ENCODE data around the gene SLC17A3.

The SLC17A3 gene

DNA sequence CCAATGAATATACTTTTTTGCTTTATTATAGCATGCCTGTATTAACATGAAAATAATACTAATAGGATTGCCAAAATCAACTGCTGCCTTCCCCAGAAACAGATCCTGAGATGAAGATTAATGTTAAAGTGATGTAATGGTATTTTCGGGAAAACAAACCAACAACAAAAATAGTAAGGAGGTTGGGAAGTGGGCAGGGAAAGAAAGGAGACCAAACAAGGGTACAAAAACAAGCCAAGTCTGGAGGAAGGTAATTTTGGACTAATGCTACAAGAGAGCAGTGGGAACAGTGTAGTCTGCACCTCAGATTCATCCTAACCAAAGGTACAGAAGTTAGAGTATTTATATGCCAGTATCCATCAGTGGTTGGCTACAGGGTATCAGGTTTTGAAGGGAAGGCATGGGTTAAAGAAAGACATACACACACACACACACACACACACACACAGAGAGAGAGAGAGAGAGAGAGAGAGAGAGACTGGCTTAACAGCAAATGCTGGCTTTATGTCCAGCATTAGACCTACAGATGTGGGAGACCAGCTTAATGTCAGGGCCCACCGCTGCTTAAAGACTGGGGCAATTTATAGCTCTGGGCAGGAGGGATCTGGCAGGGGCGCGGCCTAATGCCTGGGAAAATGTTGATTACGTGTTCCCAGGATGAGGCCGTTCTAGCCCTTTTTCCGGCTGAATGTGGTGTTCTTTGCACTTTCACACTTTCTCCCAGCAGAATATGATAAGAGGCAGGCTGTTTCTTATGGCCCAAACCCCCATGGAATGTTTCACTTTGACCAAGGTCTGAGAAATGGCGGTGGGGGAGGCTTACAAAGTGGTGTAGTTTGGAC is 38.4 kb downstream of the SLC17A3 start:
- no peak for DNase-seq (ENCODE audit: low read depth)

DNA sequence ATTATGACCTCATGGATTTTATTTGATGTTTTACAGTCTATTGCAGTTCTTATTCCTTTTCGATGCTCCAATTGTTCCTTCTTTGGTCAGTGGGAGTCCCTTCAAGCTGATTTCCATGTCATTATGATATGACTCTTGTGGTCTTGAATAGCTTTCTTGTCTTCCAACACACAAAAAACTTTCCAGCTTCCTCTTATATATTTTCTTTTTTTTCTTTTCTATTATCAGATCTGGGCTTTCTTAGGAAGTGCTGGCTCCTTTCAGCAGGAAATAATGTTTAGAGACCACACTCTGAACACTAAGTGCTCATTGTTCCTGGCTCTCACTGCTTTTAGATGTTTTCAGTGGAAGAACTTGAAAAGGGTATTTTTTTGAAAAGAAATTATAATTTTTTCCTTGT is 39.1 kb downstream of the SLC17A3 start:
- no peak for DNase-seq (ENCODE audit: low read depth)

DNA sequence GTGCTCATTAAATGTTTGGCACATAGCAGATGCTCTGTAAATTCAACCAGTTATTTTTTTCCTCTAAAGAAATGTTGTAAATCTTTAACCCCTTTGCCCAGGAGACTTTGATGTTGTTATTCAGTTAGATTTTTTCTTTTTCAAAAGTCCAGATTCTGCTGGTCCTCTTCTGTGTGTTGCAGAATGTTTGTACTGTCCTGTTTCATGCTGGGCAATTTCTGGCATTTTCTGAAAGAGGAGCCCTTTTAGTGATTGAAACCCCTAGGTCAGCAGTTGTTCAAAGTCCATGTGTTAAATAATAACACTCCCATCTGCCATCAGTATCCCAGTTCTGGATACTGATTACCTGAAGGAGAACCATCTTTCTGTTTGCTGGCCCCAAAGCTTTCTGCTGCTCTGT is 40.9 kb downstream of the SLC17A3 start:
- DNase-seq (ENCODE audit: low read depth): no peak

DNA sequence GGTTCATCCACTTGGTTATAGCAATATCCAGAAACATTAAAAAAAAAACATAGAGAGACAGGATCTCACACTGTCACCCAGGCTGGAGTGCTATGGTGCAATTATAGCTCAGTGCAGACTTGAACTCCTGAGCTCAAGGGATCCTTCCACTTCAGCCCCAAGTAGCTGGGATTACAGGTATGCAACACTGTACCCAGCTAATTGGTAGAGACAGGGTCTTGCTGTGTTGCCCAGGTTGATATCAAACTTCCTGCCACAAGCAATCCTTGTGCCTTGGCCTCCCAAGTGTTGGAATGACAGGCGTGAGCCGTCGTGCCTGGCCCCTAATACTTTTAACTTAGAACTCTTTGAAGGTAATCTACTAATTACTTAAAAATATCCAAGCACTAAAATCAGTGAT is 41.4 kb downstream of the SLC17A3 start:
- DNase-seq (ENCODE audit: low read depth): no peak

DNA sequence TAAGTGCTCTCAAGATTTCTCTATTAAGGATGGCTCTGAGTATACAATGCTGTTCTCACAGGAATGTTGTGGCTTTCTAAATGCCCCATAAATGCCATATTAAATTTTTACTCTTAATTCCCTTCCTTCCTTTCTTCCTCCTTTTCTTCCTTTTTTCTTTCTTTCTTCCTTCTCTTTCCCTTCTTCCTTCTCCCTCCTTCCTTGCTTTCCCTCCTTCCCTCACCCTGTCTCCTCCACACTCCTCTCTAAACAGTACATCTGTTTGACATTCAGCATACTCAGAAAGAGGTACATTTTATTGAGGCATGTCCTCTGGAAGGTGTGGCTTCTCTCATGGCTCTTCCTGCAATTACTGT is 41.8 kb downstream of the SLC17A3 start:
- no peak for DNase-seq (ENCODE audit: low read depth)

DNA sequence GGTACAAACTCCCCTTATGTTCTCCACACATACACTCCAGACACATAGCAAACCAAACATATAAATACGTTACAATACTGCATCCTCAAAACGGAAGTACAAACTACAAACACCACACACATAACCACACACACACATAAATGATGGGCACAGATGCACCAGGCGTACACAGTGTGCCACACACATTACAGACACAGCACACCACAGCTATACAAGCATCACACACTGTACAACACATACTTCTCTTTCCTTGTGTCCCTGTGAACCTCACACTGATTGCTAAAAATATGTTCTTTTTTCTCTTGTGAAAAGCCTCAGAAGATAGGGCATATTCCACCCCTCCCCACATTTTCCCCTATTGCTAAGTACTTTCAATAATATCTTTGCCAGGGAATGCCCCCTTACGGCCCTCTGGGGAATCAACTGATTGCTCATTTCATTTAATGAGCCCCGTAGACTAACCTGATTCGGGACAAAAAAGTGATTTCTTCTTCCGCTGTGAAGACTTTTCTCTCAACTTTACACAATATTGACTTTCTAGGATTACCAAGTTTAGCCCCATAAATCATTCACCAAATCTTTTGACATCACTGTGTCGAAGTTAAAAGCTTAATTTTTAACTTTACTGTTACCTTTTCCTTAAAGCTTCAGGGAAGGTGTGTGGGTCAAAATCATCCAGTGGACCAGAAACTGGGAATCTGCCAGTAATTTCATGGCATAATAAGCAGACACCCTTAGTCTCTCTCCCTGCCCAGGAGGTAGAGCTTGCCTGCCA is 42.3 kb downstream of the SLC17A3 start, which contains the start of gene SLC17A1:
Gene SLC17A1, minus strand, starts transcription at position 521 of the 775 bp plus-strand sequence. CDS start 1,495 bp downstream, outside the sequence.
- DNase-seq (ENCODE audit: low read depth): no peak

DNA sequence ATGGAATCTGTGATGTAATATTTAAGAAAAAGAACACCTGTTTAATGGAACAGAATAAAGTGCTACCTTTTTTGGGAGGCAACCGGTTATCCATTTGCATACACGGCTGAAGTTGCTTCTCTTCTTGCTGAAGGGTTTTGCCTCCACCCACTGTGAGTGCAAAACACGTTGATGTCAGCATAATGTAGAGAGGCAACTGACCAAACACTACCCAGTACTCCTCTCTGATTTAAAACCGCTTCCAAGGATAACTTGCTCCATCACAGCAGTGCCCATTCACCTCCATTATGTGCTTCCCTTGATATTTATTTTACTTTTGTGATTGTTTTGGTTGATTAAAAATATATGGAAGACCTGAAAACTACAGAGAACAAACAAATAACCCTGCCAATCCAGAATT is 43.6 kb downstream of the SLC17A3 start:
- DNase-seq (ENCODE audit: low read depth): no peak

DNA sequence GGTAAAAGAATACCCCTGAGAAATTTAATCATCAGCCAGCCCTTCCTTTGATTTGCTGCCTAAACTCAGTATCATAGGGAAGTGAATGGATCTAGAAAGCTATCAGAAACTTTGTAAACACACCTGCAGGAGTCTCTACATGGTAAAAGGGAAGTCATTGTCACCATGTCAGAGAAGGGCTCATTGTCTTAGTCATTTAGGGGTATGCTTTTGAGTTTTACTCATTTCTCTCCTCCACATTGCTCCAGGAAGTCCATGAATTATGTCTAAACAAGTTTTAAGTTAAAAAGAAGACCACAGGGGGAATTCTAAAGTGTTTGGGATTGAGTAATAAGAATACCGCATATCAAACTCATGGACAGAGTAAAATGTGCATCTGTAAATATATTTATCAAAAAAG is 44.7 kb downstream of the SLC17A3 start:
- no peak for DNase-seq (ENCODE audit: low read depth)

DNA sequence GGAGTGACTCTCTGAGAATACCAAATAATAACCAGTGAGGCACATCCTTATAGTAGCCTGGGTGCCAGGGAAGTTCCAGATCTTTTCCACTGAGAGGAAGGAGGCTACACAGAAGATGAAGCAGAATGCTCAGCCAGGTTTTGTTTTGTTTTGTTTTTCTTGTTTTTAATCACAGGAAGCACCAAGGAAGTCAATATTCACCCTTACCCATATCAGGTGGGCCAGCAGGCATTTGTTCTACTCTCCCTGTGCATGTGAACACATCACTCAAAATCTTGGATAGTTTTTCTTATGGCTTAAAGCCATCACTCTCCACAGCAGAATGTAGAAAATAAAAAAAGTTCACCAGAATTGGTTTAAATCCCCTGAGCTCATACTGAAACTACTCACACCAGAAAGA is 52.7 kb downstream of the SLC17A3 start:
- no peak for DNase-seq (ENCODE audit: low read depth)

DNA sequence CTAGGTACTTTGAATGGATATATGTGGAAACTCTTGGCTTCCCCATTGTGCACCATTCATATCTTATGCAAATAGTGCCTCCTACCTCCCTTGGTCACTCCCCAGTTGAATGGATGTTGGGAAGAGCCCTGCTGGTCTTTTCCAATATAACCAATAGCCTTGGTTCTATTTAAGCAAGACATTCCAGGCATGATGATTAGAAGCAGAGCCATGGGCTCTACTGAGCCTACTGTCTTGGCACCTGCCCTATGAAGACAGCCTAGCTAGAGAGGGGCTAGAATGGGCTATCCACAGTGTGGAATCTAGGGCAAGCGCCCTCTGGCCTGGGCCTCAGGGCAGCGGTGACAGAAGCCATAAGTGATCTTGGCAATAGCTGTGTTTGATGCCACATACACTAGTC is 57.8 kb downstream of the SLC17A3 start:
- no peak for DNase-seq (ENCODE audit: low read depth)

DNA sequence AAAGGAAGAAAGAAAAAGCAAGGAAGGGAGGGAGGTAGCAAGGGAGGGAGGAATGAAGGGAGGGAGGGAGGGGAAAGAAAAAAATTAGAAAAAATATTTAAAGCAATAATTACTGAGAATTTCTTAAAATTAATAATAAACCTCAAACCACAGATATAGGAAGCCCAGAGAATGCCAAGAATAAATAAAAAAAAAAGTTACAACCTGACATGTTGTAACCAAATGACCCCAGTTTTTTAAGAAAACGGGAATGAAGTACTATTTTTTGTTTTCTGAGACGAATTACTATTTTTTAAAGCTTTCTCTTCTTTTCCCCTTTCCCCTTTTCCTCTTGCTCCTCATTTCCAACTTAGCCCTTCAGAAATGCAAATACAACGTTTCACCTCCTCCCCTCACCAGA is 58.8 kb downstream of the SLC17A3 start:
- no peak for DNase-seq (ENCODE audit: low read depth)

DNA sequence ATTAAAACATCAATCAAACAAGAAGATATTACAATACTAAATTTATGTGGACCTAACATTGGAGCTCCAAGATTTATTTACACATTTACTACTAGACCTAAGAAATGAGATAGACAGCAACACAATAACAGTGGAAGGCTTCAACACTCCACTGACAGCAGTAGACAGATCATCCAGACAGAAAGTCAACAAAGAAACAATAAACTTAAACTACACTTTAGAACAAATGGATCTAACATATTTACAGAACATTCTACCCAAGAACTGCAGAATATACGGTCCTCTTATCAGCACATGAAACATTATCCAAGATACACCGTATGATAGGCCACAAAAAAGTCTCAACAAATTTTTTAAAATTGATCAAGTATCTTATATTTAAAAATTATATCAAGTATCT is 69.2 kb downstream of the SLC17A3 start:
- no peak for DNase-seq (ENCODE audit: low read depth)

DNA sequence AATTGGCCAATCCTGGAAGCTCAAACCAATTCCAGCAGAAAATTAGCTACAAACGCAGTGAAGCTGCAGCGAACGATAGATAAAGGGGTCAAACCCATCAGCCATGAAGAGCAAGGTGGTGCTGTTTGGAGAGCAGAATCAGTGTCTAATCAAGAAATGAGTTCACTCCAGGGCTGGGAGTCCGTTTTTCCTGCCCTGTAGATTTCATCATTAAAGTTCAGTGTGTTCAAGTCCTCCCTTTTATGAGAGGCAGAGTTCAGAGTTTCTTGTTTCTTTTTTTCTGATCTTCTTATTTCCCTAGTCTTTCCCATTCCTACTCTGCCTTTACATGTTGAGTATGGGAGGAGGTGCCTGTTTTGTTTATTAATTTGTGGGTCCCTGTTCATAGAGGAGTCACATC is 72.6 kb downstream of the SLC17A3 start:
- DNase-seq (ENCODE audit: low read depth): no peak

All from EH (cell line).